Epithelial cell of proximal tubule (primary cell): ENCODE measurements around the gene RPS21. TPM values are rescaled to one million over a fixed set of nuclear protein-coding genes. Genes with fewer than 3 reads are reported as not detected.

ENCODE experiments used
- DNase-seq: peaks from one replicate; pipeline ENCODE4 v3.0.0-alpha.2; 2011; ENCODE audit warnings: low read depth
- H3K4me3 ChIP-seq: 2 replicates; pipeline ENCODE4 v1.5.1; 2011; ENCODE audit warnings: low read depth, mild to moderate bottlenecking, low read length
- CTCF ChIP-seq: conservative IDR thresholded peaks from 2 replicates; pipeline ENCODE4 v1.5.1; 2012; ENCODE audit warnings: low read depth, mild to moderate bottlenecking, low read length
- total RNA-seq: library from RNA; depleted of rRNA; stranded (reverse); fragments of >200 nt; gene quantifications from 2 replicates; pipeline ENCODE4 v1.2.3, GENCODE V29; 2015

The RPS21 gene
- total RNA-seq, 1 donor from 2014 or later = 2,322 TPM

GRCh38 chr20:62436692-62437091, 49.8 kb downstream of the RPS21 start:
- no peak for DNase-seq
- no peak for TF ChIP-seq CTCF
- H3K4me3 ChIP-seq = no peak overlapping the region

GRCh38 chr20:62437496-62437895, 50.6 kb downstream of the RPS21 start:
- no peak for DNase-seq
- no peak for TF ChIP-seq CTCF
- no peak overlapping the region for H3K4me3 ChIP-seq

- DNase-seq = no peak
- no peak overlapping the region for H3K4me3 ChIP-seq
- TF ChIP-seq CTCF = no peak
Observed at GRCh38 chr20:62437927-62438326, 51.0 kb downstream of the RPS21 start.

Other genes with a start within 250 kb of the RPS21 start
- 541 and 587 TPM in 2 replicates for gene PSMA7, start 243.7 kb upstream of the RPS21 start, total RNA-seq
- 10.2 and 11.4 TPM in 2 replicates for gene SS18L1, start 243.3 kb upstream of the RPS21 start, total RNA-seq
- gene MTG2, start 204.1 kb upstream of the RPS21 start, total RNA-seq = 14.9 and 23.4 TPM in 2 replicates
- gene HRH3, start 166.8 kb upstream of the RPS21 start, total RNA-seq = not detected in 2 replicates
- gene OSBPL2, start 148.6 kb upstream of the RPS21 start, total RNA-seq = 17.1 and 20.6 TPM in 2 replicates
- gene ADRM1, start 84.1 kb upstream of the RPS21 start, total RNA-seq = 227 and 261 TPM in 2 replicates
- 103 and 240 TPM in 2 replicates for gene LAMA5, start 19.8 kb upstream of the RPS21 start, total RNA-seq
- gene CABLES2, start 20.2 kb downstream of the RPS21 start, total RNA-seq = 5.8 and 7.8 TPM in 2 replicates
- gene RBBP8NL, start 40.4 kb downstream of the RPS21 start, total RNA-seq = 0.07 and 0.40 TPM in 2 replicates
- not detected in 2 replicates for gene GATA5, start 88.9 kb downstream of the RPS21 start, total RNA-seq